Measurements from ENCODE around the gene LINC00305.

The LINC00305 gene

DNA sequence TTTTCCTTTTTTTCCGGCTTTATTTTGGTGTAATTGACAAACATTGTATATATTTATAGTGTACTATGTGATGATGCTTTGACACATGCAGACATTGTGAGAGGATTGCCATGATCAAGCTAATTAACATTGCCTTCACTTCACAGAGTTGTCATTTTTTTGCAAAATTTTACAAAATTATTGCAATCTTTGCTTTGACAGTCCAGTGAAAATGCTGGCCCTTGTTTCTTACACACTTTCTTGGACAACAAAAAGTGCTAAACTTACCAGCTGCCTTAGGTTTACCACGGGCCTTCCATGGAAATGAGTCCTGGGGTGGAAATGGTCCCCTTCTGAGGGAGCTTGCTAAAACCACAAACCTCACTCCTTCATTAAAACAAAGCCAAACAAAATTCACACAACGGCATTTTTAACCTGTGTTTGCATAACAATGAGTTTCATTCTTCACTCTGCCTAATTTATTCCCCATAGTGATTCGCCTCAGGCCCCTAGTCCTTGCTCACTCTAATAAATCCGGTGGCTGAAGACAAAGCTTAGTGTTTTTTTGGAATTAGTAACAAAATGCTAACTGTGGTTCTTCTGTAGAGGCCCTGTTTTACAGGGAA, 32.2 kb downstream of the LINC00305 start:
- DNase-seq (ENCODE audit: extremely low read depth in 1 of 2, low read depth in 1 of 2): no peak

GRCh38 chr18:64115881-64116280, 33.0 kb downstream of the LINC00305 start:
- no peak for DNase-seq (ENCODE audit: extremely low read depth in 1 of 2, low read depth in 1 of 2)

DNA sequence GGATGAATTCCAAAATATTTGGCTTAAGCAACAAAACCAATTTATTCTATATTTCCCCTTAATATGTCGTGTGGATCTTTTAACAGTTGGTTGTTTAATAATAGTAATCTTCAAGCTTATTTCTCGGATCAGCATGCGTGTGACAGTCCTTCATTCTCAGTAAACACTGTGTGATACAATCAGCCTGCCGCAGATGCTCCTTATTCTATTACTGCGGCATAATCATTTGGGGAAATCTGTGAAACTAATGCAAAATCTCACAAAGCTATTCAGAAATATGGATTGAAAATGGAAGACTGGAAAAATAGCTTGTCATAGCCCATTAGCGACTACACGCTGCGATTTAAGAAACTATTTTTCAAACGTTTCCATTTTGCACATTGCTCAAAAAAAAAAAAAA, 36.9 kb downstream of the LINC00305 start:
- DNase-seq (ENCODE audit: extremely low read depth in 1 of 2, low read depth in 1 of 2): no peak

DNA sequence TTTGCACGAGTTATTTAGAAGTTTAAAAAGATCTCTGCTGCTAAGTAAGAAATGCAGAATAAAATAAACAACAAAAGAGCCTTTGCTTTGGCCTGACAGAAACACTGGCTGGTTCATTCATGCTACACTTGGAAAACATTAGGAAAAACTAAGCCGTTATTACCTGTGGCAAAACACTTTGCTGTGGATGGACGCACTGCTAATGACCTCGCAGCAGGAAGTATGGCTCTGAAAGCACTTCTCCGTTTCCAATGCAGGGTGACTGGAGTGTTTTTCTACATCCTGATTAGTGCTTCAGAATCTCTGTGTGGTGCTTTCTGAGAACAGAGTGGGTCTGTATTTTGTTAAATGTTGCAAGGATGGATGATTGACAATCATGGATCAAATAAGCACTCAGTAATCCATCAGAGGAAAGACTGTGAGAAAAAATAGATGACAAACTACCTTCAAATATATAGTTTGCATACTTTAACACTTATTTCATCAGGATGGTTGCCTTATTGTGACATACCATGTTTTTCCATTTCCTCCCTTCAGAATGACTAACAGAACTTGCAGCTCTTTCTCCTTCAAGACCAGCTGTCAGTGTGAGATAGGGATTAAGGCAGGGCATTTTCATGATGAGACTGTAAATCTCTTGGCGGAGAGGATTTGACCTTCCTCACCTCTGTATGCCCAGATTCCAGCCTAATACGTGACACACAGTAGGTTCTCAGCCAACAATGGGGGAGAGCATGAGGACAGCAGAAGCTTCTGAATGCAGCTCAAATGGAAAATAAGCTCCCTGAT, 38.0 kb downstream of the LINC00305 start:
- no peak for DNase-seq (ENCODE audit: extremely low read depth in 1 of 2, low read depth in 1 of 2)

DNA sequence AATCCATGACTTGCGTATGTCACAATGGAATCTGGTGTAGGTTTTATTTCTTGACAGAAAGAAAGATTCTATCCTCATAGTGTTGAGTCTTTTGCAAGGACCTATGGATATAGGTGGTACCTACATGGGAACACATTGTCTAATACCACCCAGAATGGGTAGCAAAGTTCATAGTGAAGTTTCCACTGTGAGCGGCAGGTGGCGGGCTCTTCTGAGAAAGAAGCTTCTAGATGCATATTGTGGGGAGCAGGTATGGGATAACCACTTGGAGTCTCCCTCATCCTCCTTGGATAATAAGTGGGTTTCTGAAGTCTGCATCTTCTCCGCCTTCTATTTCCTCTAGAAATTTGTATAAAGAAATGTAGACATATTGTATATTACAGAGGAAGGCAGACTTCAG, 44.9 kb downstream of the LINC00305 start:
- no peak for DNase-seq (ENCODE audit: extremely low read depth in 1 of 2, low read depth in 1 of 2)

DNA sequence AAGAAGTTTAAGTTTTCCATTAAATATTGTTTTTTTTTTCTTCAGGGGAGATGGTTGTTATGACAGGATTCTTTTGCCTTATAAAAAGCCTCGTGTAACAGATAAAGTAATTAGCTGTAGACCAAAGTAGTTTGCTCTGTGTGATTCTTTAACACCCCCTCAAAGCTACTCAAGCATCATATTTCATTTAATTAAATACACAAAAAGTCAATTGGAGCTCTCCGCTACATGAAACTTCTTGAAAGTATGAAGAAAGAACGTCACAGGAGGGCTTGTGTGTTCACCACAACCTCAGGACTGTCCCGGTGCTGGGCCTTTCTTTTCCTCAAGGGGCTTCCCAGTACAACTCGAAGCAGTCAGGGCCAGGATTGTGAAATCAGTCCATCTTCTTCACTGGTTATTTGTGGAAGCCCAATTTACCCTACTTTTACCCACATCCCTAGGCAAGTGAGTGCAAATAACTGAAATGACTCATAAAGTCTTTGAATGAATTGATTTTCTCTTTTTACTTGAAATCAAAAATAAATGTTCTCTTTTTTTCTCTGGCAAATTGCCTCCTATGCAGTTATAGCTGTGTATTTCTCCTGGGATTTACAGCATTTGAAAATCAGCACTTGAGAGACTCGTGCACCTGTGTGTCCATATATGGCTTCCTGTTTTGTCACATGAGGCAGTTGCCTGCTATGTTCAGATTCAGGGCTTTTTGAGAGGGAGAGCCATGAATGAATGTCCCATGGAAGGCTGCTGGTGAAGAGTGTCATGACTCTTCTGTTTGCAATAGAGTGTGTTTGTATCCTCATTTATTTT, 48.6 kb downstream of the LINC00305 start:
- DNase-seq (ENCODE audit: extremely low read depth in 1 of 2, low read depth in 1 of 2): no peak

- no peak for DNase-seq (ENCODE audit: extremely low read depth in 1 of 2, low read depth in 1 of 2)
Observed at GRCh38 chr18:64099244-64099643, 49.6 kb downstream of the LINC00305 start.

DNA sequence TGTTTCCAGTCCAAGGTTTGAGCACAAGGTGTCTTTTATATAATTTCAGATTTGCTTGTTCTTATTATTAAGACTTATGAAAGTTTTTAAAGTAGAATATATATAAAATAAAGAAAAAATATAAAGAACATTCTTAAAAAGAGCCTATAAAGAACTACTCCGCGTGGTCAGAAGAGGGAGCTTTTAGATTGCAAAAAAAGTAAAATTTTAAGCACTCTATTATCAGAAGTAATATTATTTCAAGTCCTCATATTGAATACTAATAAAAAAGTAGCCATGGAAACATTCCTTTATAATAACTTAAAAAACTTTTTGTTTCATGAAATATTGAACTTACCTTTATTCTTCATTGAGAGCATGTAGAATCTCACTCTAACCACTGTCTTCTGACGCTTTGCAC, 51.4 kb downstream of the LINC00305 start:
- no peak for DNase-seq (ENCODE audit: extremely low read depth in 1 of 2, low read depth in 1 of 2)

GRCh38 chr18:64095056-64095455, 53.8 kb downstream of the LINC00305 start:
- no peak for DNase-seq (ENCODE audit: extremely low read depth in 1 of 2, low read depth in 1 of 2)

GRCh38 chr18:64094210-64094609, 54.7 kb downstream of the LINC00305 start:
- no peak for DNase-seq (ENCODE audit: extremely low read depth in 1 of 2, low read depth in 1 of 2)

DNA sequence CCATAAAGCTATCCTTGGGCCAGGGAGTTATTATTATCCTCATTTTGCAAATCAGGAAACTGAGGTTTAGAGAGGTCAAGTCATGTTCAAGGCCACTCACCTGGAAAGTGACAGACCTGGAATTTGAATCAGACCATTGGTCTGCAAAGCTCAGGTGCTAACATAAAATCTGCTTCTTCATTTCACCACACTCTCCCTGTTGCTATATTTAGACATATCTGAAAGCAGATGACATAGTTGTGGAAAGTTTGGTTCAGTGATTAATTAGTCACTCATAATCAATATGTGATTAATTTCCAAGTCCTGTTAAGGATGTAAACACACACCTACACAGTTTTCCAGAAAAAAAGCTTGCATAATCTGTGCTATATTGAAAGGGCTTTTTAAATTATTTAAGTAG, 57.4 kb downstream of the LINC00305 start:
- no peak for DNase-seq (ENCODE audit: extremely low read depth in 1 of 2, low read depth in 1 of 2)

DNA sequence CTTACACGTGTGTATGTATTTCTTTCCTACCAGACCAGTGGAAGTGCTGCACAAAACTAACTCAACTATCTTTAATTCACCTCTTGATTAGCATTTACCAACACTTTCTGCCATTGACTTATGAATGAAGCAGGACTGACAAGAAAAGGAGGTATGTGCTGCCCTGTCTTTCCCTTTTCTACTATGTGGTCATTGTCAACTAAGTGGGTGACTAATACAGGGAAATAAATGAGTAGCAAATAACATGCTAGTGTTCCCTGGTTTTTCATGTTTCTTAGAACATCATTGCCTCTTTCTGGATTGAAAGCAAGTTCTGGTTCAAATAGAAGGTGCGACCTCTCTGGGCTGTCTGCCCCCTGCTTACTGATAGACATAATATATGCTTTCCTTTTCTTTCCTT, 58.0 kb downstream of the LINC00305 start:
- DNase-seq (ENCODE audit: extremely low read depth in 1 of 2, low read depth in 1 of 2): no peak

DNA sequence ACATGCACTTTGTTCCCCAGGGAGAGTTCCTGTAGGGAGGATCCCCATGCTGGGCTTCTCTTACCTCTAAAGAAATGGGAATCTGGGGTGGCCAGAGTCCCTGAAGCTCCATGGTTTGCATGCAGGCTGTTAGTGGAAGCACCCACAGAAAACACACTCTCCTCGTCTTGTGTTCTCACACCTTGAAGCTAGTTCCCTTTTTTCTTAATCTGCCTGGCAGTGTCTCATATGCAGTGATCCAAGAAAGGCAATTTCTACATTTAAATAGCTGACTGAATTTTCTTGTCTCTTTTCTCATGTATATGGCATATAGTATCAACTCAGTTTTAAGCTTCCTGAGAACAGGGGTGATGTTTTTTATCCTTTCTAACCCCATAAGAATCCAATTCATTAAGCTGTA, 65.0 kb downstream of the LINC00305 start:
- DNase-seq (ENCODE audit: extremely low read depth in 1 of 2, low read depth in 1 of 2): no peak

DNA sequence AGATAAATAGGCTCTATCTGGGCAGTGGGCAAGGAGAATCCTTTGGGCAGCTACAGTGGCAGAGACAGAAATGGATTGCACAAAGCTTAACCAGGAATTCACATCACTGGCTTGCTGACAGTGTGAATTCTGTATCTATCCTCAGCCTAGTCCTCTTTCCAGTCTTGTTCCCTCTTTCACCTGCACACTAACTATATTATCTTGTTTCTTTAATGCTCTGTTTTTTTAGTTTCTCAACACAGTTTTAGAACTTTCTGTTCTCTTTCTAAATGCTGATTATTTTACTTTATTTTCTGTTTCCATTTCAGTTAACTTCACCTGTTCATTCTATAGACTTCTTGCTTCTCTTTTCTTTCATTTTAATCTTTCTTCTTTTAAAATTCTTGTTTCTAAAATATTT, 66.4 kb downstream of the LINC00305 start:
- no peak for DNase-seq (ENCODE audit: extremely low read depth in 1 of 2, low read depth in 1 of 2)

DNA sequence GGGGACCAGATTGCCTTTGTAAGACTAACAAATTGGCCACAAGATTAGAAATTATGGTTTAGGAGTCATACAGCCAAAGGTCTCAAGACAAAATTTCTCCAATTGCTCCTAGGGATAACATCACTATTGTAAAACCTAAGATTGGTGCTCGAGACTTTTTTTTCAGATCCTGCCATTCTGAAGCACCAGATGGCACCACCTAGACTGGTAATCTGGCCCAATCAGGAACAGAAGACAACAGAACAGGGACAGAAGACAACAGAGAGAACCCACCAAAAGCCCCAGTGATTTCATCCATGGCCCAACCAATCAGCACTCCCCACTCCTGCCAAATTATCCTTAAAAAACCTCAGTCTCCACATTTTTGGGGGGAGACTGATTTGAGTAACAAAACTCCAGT, 66.8 kb downstream of the LINC00305 start:
- DNase-seq (ENCODE audit: extremely low read depth in 1 of 2, low read depth in 1 of 2): no peak

DNA sequence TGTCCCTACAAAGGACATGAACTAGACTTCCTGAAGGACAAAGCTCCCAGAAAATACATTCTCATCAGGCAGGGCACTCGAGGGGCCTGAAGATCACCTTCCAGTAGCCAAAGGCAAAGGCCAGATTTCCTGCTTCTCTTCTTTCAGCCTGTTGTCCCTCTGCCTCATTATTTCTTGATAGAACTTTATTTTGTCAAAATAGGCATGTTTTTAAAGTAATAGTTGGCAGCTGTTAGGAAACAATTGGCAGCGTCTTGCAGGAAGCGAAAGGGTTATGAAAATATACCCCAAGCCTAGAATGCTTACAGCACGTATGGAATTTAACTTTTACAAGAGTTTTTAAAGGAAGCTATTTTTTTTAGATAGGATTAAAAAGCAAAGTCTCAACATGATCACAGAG, 74.9 kb downstream of the LINC00305 start:
- DNase-seq (ENCODE audit: extremely low read depth in 1 of 2, low read depth in 1 of 2): no peak

DNA sequence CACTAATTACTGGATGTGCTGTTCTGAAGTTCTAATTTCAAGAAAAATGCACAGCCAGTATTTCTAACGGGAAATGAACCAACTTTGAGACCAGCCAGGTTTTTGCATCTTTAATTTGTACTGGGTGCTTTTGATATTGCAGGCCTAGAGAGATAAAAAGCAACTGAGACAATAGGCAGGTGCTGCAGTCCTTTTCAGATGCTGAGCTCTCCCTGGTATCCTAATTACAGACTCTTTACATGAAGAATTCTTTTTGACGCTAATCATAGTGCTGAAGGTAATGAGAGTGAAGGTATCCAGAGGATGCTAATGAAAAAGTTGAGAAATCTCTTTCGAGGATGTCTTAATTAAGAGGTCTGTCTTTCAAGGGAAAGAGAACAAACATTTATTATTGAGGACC, 93.9 kb downstream of the LINC00305 start:
- no peak for DNase-seq (ENCODE audit: extremely low read depth in 1 of 2, low read depth in 1 of 2)

DNA sequence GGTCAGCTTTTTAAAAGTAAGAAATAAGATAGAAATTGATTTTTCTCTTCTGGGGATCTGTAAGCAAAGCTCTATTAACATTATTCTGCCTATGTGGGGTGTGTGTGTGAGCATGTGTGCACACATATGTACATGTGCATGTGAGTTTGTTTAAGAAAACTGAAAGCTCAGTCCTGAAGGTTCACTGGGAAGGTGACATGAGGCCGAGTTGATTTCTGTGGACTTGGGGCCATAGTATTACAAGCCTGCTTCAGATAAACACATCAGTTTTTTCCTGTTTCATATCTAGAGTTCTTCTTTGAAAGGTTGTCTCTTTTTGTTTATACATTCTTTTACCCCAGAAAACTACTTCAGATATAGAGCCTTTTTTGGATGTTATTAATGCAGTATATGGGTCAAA, 95.6 kb downstream of the LINC00305 start:
- DNase-seq (ENCODE audit: extremely low read depth in 1 of 2, low read depth in 1 of 2): no peak

DNA sequence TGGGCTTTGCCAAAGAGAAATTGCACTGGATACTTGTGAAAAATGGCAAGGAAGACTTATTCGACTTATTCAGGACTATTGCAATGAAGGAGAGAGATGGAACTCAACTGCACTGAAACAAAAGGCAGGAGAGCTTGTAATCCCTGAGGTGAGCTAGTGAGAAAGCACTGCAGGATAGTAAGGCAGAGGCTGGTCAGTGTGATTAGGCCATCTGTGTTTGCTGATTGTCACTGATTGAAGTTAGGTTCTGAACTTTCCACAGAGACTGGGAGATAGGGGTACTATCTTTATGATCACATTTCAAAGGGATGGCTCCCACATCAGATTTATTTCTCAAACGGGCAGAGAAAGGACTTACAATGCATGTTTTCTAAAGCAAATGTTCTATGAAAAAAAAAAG, 96.1 kb downstream of the LINC00305 start:
- no peak for DNase-seq (ENCODE audit: extremely low read depth in 1 of 2, low read depth in 1 of 2)

DNA sequence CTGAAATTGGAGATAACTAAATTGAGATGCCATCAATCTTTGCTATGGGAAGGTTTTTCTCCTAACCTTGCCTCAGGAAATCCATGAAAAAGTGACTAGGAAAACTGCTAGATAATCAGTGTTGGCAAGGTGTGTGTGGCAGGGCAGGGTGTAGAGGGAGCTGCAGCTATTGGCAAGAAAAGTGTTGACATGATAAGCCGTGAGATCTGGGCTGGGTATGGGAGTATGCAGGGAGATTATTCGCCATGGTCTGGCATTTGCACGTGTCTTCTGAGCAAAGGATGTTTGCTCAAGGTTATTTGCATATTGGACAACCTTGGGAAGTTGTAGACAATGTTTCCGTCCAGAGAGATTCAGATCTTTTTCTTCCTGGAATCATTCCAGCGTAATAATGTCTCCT, 104.3 kb downstream of the LINC00305 start:
- DNase-seq (ENCODE audit: extremely low read depth in 1 of 2, low read depth in 1 of 2): no peak

DNA sequence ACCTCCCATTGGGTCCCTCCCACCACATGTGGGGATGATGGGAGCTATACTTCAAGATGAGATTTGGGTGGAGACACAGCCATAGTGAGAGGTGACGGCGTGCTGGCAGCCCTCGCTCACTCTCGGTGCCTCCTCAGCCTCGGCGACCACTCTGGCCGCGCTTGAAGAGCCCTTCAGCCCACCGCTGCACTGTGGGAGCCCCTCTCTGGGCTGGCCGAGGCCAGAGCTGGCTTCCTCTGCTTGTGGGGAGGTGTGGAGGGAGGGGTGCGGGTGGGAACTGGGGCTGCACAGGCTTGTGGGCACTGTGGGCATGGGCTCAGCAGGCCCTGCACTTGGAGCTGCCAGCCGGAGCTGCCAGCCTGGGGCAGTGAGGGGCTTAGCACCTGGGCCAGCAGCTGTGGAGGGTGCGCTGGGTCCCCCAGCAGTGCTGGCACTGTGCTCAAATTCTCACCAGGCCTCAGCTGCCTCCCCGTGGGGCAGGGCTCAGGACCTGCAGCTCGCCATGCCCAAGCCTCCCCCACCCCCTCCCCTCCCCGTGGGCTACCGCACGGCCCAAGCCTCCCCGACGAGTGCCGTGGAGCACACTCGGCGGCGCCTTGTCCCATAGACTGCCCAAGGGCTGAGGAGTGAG, 106.0 kb downstream of the LINC00305 start:
- no peak for DNase-seq (ENCODE audit: extremely low read depth in 1 of 2, low read depth in 1 of 2)

Data from activated CD8-positive, alpha-beta memory T cell treated with anti-CD3 and anti-CD28 coated beads for 1 hour (primary cell).